Measurements from ENCODE around the gene ITGA3. TPM values are rescaled to one million over a fixed set of nuclear protein-coding genes. Genes with fewer than 3 reads are reported as not detected.

ITGA3 gene
- total RNA-seq, 1 experiment from 2014 or later = 22.5 TPM

DNA sequence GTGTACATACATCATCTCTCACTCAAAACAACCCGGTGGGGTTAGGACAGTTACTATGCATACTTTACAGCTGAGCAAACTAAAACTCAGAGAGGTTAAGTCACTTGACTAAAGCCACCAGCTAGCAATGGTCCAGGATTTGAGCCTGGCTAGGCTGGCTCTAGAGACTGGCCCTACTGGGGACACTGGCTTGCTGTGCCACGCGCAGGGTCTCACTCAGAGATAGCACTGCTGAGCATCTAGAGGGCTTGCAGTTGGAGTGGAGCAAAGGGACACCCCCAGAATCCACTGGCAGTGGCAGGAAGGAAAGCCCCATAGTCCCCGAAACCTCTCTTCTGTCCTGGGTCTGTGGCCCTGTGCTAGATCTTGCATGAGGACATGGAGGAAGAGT is 62.9 kb downstream of the ITGA3 start:
- Histone ChIP-seq H3K4me2 (ENCODE audit: insufficient read depth, insufficient read length, low read length) (no peak overlapping the region), H3K18ac (ENCODE audit: insufficient read length, low read depth, low read length) (no peak overlapping the region), H3K23me2 (ENCODE audit: insufficient read length, low read depth, low read length, poor library complexity, severe bottlenecking) (no peaks in the 10 kb centered on the region), H4K5ac (ENCODE audit: insufficient read length, low read depth, low read length) (no peak overlapping the region), H2AK5ac (ENCODE audit: insufficient read length, low read length) (no peak overlapping the region), H2BK12ac (ENCODE audit: insufficient read length, low read depth, low read length) (no peak overlapping the region), H3K14ac (ENCODE audit: insufficient read depth, low read length) (no peak overlapping the region), H3K79me2 (ENCODE audit: insufficient read depth, low read length) (no peaks in the 10 kb centered on the region), H3K9me3 (ENCODE audit: control insufficient read depth, low read depth, low read length) (no peaks in the 10 kb centered on the region), H3K27me3 (ENCODE audit: insufficient read depth, low read length) (no peaks in the 10 kb centered on the region; the same call in 1 of the 2 replicates), H3K4ac (ENCODE audit: low read depth, low read length) (no peak overlapping the region), H3K23ac (ENCODE audit: insufficient read length, low read depth, low read length) (no peak overlapping the region), H4K20me1 (ENCODE audit: control insufficient read depth, insufficient read depth, insufficient read length) (no peaks in the 10 kb centered on the region), H2BK5ac (ENCODE audit: insufficient read length, low read length) (no peak overlapping the region), H4K8ac (replicated peaks; ENCODE audit: insufficient read length, low read depth, low read length) (no peak overlapping the region), H3K27ac (ENCODE audit: insufficient read length, low read depth, low read length) (no peak overlapping the region), H2BK120ac (ENCODE audit: low read depth, low read length, poor library complexity, severe bottlenecking) (no peak overlapping the region), H3T11ph (ENCODE audit: low read length) (no peak overlapping the region), H3K9ac (ENCODE audit: extremely low read depth, insufficient read length, low read length) (no peak overlapping the region), H2BK20ac (ENCODE audit: low read depth, low read length, poor library complexity, severe bottlenecking) (no peak overlapping the region), H3K4me1 (ENCODE audit: insufficient read depth, low read length) (peaks cover 12% of the 10 kb centered on the region; the same call in 1 of the 2 replicates), H3K56ac (ENCODE audit: insufficient read length, low read depth, low read length) (no peak overlapping the region), H2BK15ac (ENCODE audit: low read depth, low read length) (no peak overlapping the region), H4K91ac (ENCODE audit: insufficient read length, low read depth, low read length) (no peak overlapping the region), H3K79me1 (ENCODE audit: insufficient read depth, low read depth, low read length, poor library complexity, severe bottlenecking) (no peaks in the 10 kb centered on the region), H2AFZ (ENCODE audit: low read length) (no peak overlapping the region)
- Mint-ChIP-seq H3K9me3 (no peaks in the 10 kb centered on the region; a peak in 1 of 5 replicates), H3K27ac (no peak overlapping the region), H3K36me3 (ENCODE audit: insufficient read depth in 1 of 3, low read depth in 3 of 3) (peaks cover 0 to 5% (median 2%) of the 10 kb centered on the region in 3 experiments; a peak in 2 of 7 replicates), H3K4me1 (peaks cover 29 to 41% of the 10 kb centered on the region in 2 experiments), H3K4me3 (no peak overlapping the region), H3K27me3 (ENCODE audit: low read depth) (peaks cover 63% of the 10 kb centered on the region)
- no peak for DNase-seq
- no CpG with 5 or more reads among the region's 4 CpGs for WGBS (ENCODE audit: extremely low coverage, insufficient read length, low lambda C conversion rate)
- TF ChIP-seq, protein P1, sequence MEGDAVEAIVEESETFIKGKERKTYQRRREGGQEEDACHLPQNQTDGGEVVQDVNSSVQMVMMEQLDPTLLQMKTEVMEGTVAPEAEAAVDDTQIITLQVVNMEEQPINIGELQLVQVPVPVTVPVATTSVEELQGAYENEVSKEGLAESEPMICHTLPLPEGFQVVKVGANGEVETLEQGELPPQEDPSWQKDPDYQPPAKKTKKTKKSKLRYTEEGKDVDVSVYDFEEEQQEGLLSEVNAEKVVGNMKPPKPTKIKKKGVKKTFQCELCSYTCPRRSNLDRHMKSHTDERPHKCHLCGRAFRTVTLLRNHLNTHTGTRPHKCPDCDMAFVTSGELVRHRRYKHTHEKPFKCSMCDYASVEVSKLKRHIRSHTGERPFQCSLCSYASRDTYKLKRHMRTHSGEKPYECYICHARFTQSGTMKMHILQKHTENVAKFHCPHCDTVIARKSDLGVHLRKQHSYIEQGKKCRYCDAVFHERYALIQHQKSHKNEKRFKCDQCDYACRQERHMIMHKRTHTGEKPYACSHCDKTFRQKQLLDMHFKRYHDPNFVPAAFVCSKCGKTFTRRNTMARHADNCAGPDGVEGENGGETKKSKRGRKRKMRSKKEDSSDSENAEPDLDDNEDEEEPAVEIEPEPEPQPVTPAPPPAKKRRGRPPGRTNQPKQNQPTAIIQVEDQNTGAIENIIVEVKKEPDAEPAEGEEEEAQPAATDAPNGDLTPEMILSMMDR (conservative IDR thresholded peaks at IDR 0.05) = no peak
